Measurements from ENCODE around the gene DOCK10.

DOCK10 gene

DNA sequence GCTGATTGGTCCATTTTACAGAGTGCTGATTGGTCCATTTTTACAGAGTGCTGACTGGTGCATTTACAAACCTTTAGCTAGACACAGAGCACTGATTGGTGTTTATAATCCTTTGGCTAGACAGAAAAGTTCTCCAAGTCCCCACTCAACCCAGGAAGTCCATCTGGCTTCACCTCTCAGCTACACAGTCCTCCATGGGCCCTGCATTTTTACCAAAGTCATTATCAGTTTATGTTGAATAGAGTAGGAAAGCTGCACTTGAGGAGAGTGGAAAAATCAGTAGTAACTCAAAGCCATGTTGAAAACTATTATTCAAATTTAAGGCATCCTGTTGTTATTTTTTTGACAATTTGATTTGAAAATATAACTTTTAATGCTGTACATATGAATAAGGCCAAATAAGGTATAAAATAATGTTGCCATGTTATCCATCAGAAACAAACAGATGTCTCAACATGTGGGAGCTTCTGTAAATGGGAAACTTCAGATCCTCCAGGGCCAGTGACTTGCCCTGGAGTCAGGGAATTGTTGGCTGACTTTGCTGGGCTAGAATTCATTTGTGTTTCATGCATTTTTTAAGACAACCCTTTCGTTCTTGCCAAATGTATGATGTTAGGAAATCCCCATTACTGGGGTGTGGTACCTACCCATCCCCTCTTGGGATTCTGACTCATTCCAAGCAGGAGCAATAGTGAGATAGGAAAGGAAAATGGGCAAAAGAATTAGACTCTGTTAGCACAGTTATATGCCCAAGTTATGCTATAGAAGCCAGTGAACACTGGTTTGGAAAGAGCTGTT lies 288.3 kb downstream of the DOCK10 start:
- DNase-seq: no peak

DNA sequence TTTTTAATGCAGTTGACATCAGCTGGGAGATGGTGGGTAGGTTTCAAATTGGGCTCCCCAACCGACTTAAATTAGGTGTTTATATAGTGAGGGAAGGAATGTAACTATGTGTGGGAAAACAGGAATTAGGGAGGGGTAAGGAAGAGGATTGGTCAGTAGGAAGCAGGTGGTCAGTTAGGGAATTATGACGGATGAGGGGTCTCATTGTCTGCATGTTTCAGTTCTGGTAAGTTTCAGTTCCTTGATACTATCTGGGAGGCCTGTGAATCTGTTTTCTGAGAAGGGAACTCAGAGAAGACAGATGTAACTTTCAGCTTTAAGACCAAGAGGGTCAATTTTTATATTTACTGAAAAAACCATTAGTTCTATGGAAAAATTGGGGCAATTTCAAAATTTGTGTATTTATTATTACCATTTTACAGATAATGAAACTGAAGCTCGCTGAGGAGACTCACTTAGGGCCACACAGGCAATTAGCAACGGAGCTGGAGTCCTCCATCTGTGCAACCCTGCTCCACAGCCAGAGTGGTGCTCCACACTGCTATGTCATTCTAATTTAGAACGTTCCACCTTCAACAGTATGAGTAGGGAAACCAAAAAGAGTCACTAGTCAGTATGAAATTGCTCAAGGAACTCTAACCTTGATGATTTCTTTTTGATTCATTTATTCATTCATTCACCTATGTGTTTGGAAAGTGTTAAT lies 290.1 kb downstream of the DOCK10 start:
- DNase-seq: no peak

DNA sequence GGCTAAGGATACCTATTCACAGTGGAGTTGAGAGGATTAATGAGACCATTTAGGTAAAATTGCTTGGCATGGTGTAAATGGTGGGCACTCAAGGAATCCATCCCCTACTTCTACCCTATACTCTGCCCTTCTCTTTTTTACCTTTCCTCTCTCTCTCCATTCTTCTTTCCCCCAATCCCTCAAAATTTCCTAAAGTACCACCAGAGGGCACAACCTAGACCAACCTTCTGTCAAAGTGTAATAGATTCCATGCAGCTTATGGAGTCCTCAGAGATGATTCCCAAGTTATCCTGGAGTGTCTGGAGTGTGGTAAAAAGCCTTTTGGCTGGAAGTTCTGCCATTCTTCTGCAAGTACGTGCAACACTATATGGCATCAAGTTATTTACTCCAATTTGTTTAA lies 293.1 kb downstream of the DOCK10 start:
- DNase-seq: no peak

DNA sequence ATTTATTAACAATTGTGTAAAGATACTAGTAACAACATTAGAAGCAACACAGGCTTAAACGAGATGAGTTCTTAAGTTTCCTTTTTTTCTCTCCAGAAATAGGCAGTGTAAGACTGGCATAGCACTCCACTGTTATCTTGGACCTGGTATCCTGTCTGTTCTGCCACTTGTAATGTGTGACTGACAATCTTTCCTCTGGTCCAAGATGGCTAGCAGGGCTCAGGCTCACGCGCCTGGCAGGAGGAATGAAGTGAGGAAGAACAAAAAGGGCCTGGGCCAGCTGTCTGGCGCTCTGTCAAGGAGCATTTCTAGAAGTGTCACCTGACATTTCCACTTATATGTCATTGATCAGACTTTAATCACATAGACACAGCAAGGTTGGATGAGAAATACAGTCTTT lies 294.5 kb downstream of the DOCK10 start:
- DNase-seq: no peak

DNA sequence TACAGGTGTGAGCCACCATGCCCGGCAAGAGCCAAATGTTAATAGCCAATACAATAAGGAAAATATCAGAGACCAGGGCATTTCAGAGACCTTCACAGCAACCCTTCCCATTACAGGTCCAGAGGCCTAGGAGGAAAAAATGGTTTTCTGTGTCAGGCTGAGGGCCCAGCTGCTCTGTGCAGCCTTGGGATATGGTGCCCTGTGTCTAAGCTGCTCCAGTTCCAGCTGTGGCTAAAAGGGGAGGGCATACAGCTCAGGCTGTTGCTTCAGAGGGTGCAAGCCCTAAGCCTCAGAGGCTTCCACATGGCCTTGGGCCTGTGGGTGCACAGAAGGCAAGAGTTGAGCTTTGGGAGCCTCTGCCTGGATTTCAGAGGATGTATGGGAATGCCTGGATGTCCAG lies 306.0 kb downstream of the DOCK10 start:
- no peak for DNase-seq

DNA sequence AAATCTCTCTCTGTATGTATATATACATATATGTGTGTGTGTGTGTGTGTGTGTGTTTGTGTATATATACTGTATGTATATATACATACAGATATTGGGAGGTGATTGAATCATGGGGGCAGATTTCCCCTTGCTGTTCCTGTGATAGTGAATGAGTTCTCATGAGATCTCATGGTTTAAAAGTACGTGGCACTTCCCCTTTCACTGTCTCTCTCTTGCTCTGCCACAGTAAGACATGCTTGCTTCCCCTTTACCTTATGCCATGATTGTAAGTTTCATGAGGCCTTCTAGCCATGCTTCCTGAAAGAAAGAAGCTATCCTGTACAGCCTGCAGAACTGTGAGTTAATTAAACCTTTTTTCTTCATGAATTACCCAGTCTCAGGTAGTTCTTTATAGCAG lies 307.3 kb downstream of the DOCK10 start:
- no peak for DNase-seq

DNA sequence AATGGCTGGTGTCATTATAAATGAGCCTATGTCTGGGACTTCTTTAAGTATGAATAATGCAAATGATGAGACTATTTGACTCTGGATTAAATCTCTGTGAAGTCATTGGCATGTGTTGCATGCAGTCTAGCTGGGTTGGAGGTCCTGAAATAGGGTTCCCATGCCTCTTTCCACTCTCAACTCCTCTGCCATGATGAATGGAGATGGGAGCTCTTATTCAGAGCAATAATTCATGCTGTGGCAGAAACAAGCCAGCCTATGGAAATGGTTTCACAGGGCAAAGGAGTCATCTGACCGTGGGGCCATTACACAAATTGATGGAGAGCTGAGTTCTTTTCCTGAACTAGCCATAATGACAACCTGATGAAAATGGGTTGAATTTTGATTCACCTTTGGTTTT lies 310.6 kb downstream of the DOCK10 start:
- no peak for DNase-seq

DNA sequence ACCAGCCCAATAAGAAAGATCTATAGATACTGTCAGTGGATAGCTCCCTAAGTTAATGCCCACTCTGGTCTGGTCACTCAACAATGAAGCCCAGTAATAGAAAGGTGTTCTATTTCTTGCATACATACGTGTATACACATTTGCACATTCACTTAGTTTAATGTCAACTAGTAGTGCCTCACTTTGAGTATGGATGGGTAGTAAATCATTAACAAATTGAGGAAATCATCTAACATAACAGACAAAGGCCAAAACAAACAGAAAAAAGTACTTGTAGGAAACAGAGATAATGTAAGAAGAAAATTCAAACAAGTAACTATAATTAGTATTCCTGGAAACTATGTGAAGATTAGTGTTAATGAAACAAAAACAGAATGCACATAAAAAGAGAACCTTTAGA lies 312.8 kb downstream of the DOCK10 start:
- DNase-seq: no peak

DNA sequence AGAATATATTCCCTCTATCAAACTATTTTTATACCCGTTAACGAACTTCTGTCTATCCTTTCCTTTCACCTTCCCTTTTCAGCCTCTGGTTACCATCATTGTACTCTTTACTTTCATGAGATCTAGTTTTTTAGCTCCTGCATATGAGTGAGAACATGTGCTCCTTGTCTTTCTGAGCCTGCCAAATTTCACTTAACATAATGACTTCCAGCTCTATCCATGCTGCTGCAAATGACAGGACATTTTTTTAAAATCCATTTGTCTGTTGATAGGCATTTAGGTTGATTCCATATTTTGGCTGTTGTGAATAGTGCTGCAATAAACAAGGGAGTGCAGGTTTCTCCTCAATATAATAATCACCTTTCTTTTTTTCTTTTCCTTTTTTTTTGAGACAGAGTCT lies 317.9 kb downstream of the DOCK10 start:
- no peak for DNase-seq

DNA sequence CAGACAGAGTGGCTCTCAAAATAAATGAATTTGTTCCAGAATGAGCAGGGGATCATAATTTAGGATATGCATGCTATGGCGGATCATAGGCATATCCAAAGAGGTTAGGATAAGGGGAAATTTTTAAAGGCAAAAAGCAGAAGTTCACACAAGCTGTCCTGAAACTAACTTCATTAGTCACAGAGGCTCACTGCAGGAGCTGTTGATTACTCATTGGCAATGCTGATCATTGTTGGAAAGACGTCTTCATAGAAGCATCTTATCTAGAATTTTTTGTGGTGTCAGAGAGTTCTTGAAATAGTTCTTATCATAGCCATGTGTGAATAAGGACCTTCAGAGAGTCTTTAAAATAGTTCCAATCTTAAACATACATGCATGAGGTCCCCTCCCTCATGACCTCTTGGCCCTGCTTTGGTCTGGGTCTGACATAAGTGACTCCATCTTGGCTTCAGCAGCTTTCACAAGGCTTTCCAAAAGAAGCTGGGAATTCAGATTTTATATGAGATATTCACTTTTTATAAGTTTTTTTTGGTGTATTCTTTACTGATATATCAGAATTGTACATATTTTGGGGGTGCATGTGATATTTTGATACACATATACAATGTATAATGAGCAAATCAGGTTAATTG lies 318.6 kb downstream of the DOCK10 start:
- DNase-seq: no peak

DNA sequence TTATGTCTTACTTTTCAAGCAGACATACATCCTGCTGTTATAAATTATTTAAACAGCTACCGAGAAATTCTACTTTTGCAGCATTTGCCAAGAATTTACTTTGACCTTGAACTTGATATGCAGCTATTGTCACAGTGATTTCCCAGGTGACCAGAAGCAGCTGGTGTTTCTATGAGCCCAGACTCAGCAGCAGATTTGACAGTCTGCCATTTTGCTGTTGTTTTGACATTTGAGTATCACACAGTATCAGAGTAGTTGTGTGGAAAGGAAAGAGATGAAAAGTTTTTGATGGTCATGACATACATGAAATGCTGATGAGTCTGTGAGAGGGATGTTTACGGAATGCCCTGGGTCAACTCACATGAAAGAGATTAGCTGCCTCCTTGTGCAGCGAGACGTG lies 319.5 kb downstream of the DOCK10 start:
- DNase-seq: no peak

DNA sequence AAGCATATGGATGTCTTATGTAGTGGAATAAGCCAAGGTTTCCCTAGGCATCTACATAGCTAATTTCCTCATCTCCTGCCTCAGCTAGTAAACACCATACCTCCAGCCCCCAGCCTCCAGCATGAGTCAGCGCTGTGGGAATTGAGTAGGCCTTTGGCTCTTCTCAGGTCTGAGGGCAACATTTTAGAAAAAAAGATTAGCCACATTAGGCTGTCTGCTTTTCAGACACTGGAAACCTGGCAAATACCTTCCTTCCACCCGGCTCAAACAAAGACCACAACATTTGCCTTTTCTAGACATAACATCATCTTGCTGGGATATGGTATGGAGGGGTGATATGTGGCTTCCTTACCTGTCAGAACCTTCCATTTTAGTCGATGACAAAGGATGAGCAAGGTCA lies 320.0 kb downstream of the DOCK10 start:
- DNase-seq: no peak

DNA sequence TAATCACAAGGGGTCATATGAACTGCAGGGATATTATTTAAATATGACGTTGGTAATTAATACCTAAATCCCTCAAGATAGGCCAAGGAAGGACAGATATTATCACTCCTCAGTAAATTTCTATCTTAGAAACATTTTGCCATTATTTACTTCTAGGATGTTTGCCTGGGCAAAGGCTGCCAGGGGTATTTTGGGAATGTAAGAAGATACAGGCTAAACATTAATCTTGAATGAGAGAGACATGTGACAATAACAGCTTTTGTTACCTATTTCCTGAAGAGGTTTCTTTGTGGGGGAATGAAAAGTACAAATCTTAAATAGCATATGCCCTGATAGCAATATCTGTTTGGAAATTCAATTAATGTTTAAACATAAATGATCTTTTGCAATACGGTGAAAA lies 325.3 kb downstream of the DOCK10 start:
- DNase-seq: no peak

DNA sequence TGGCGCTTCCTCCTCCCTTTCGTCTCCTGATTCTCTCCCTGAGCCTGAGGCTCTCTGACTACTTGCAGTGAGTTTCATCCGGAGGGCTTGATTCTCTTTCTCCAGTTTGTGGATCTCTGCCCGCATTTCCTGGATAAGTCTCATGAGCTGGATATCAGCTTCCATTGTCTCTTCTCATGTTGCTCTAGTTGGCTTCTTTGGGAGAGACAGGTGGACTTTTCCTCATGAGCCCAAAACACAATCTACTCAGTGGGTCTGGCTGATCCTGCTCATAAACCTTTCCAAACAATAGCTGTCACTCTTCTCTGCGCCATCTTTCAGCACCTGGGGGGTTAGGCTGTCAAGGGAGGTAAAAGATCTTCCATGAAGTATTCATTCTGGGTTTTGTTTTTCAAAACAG lies 326.1 kb downstream of the DOCK10 start, which contains the start of gene CCDC195:
Gene CCDC195 (minus strand): TSS at position 165 of the 400 bp plus-strand sequence. CDS start 0 bp downstream, at position 165.
- no peak for DNase-seq
